GM10266 (cell line): Measurements from ENCODE around the gene PPP2R3C.

Experiments
- DNase-seq: peaks from one replicate; pipeline ENCODE4 v3.0.0; 2012; ENCODE audit errors: extremely low spot score
- CTCF ChIP-seq: IDR thresholded peaks from 2 replicates; pipeline ENCODE4 v1.5.1; 2012; ENCODE audit warnings: mild to moderate bottlenecking, low read depth; ENCODE audit not compliant: control insufficient read depth, insufficient read depth; ENCODE audit errors: missing control alignments

PPP2R3C gene

GRCh38 chr14:35144029-35144428, 22.2 kb upstream of the PPP2R3C start:
- no peak for DNase-seq
- TF ChIP-seq CTCF = no peak

- peak; percentile 26 for TF ChIP-seq CTCF
- no peak for DNase-seq
Observed at GRCh38 chr14:35140718-35141581, 19.2 kb upstream of the PPP2R3C start.

GRCh38 chr14:35138585-35138984, 16.8 kb upstream of the PPP2R3C start:
- no peak for TF ChIP-seq CTCF
- DNase-seq = no peak

GRCh38 chr14:35134329-35135123, 12.7 kb upstream of the PPP2R3C start:
- no peak for TF ChIP-seq CTCF
- DNase-seq = no peak

- no peak for DNase-seq
- TF ChIP-seq CTCF = no peak
Observed at GRCh38 chr14:35133542-35134328, 11.9 kb upstream of the PPP2R3C start.

- TF ChIP-seq CTCF = no peak
Observed at GRCh38 chr14:35124127-35124526, 2.3 kb upstream of the PPP2R3C start.

More at GRCh38 chr14:35124127-35124526, 2.3 kb upstream of the PPP2R3C start:
- no peak for DNase-seq
